Tibial nerve (tissue), 4 donors: ENCODE data around the gene CSNK2B. TPM values are rescaled to one million over a fixed set of nuclear protein-coding genes. Genes with fewer than 3 reads are reported as not detected.

Source experiments
- DNase-seq, 2 donors: peaks; one replicate each; pipeline ENCODE4 v3.0.0-alpha.2; 2019; ENCODE audit warnings: low spot score in 2 of 2
- H3K27ac ChIP-seq, 4 donors: fragments of 200-600 bp; sonication (generic) in 3 of 4; one replicate each; pipeline ENCODE4 v1.5.1; 2017 to 2019; ENCODE audit warnings: mild to moderate bottlenecking in 1 of 4
- H3K27me3 ChIP-seq, 2 donors: fragments of 200-600 bp; sonication (generic) in 1 of 2; one replicate each; pipeline versions ENCODE4 v1.5.1 to v1.6.0; 2017 to 2019
- H3K36me3 ChIP-seq, 3 donors: fragments of 200-600 bp; sonication (generic); one replicate each; pipeline ENCODE4 v1.5.1; 2018 to 2019
- H3K4me1 ChIP-seq, 4 donors: fragments of 200-600 bp; sonication (generic) in 3 of 4; one replicate each; pipeline ENCODE4 v1.5.1; 2017 to 2019
- H3K4me3 ChIP-seq, 4 donors: fragments of 200-600 bp; sonication (generic) in 3 of 4; one replicate each; pipeline ENCODE4 v1.5.1; 2017 to 2019; ENCODE audit warnings: mild to moderate bottlenecking in 1 of 4, moderate library complexity in 1 of 4
- H3K9me3 ChIP-seq, 4 donors: fragments of 200-600 bp; sonication (generic) in 3 of 4; one replicate each; pipeline ENCODE4 v1.5.1; 2017 to 2019
- EP300 ChIP-seq, 2 donors: sonication (generic); formaldehyde crosslinking; IDR thresholded peaks; one replicate each; pipeline ENCODE4 v1.6.1; 2017; ENCODE audit warnings: antibody characterized with exemption in 2 of 2, mild to moderate bottlenecking in 1 of 2
- POLR2A ChIP-seq, 2 donors: fragments of 450-650 bp; IDR thresholded peaks; one replicate each; pipeline ENCODE4 v1.6.1; 2017; ENCODE audit warnings: antibody characterized with exemption in 2 of 2, mild to moderate bottlenecking in 2 of 2, moderate library complexity in 2 of 2
- WGBS, 2 donors: methylation state at CpG; one replicate each; pipeline ENCODE4 v1.1.5; 2018; 5-methylcytosine and 5-hydroxymethylcytosine counted together
- total RNA-seq, 4 donors: library from RNA; depleted of rRNA; stranded (reverse); fragments of >200 nt; gene quantifications; one replicate each; pipeline ENCODE4 v1.1.0, GENCODE V29; 2016
- TF ChIP-seq, protein P1 (sequence below), 5 experiments: fragments of 200-600 bp in 3 of 5; fragments of 450-650 bp in 2 of 5; sonication (generic) in 3 of 5; IDR thresholded peaks; one replicate each; pipeline ENCODE4 v1.5.1; 2016 to 2019; ENCODE audit warnings: antibody characterized with exemption in 5 of 5, mild to moderate bottlenecking in 3 of 5, moderate library complexity in 2 of 5

The CSNK2B gene
- total RNA-seq, 4 donors from 2014 or later, result 183 to 207 (median 188) TPM

DNA sequence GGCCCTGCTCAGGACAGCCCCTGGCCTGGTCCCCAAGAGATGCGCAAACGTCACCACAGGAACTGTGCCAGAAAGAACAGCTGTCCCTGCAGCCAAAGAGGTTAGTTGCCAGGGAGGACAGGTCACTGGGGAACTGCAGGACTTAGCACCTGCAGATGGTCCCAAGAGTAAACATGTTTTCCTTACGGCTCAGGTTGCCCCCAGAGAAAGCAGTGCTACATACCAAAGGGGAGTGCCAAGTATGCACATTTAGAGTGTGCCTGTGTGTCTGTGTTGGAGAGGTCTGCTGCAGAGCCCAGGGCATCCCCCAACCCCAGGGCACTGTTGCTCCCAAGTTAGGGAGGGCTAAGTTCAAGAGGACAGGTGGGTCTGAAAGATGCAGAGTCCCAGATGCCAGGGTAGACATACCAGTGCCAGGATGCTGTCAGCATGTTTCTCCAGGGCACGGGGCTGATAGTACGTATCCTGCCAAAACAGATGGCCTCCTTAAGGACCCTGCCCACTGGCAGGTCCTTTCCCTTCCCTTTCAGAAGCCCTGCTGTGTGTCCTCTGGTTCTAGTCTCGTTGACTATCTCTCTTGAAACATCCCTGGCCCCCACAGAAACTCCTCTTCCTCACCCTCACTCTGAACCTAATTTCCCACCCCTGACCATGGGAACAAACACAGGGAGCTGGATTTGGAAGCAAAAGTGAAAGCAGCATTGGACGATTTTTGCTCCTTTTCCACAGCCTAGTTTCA is 36.0 kb downstream of the CSNK2B start:
- Histone ChIP-seq H3K27ac (peak overlapping the region; percentile 89 to 98 (median 96)), H3K4me3 (peak overlapping the region; percentile 61 to 92 (median 76)), H3K9me3 (no peaks in the 10 kb centered on the region), H3K36me3 (peaks cover 0 to 33% (median 0%) of the 10 kb centered on the region in 3 donors), H3K4me1 (peaks cover 0 to 38% (median 16%) of the 10 kb centered on the region in 4 donors), H3K27me3 (no peaks in the 10 kb centered on the region)
- 14 to 21% methylated on average over 7 of the region's 7 CpGs for WGBS, 2 donors
- no peak for TF ChIP-seq EP300 (IDR thresholded peaks at IDR 0.05)
- TF ChIP-seq, protein P1, sequence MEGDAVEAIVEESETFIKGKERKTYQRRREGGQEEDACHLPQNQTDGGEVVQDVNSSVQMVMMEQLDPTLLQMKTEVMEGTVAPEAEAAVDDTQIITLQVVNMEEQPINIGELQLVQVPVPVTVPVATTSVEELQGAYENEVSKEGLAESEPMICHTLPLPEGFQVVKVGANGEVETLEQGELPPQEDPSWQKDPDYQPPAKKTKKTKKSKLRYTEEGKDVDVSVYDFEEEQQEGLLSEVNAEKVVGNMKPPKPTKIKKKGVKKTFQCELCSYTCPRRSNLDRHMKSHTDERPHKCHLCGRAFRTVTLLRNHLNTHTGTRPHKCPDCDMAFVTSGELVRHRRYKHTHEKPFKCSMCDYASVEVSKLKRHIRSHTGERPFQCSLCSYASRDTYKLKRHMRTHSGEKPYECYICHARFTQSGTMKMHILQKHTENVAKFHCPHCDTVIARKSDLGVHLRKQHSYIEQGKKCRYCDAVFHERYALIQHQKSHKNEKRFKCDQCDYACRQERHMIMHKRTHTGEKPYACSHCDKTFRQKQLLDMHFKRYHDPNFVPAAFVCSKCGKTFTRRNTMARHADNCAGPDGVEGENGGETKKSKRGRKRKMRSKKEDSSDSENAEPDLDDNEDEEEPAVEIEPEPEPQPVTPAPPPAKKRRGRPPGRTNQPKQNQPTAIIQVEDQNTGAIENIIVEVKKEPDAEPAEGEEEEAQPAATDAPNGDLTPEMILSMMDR (IDR thresholded peaks at IDR 0.05), result no peak
- TF ChIP-seq POLR2A (IDR thresholded peaks at IDR 0.05), result no peak
- no peak for DNase-seq

DNA sequence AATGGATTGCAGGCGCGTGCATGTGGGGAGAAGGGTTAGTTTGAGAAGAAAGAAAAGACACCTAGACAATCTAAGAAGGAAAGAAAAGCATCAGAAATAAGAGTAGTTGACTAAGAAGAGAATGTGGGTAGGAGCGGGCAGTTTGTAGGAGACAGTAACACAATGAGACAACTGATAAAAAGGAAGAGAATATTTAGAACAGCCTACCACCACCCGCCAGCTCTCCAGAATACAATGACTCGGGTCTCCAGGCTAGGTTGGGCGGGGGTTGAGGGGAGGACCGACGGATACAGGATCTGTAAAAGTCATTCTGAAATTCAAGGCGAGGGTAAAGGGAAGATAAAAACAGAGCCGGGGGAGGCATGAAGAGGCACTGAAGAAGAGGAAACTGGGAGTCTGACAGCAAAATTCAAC is 36.5 kb downstream of the CSNK2B start:
- Histone ChIP-seq H3K27me3 (no peaks in the 10 kb centered on the region), H3K4me1 (peaks cover 0 to 38% (median 16%) of the 10 kb centered on the region in 4 donors), H3K9me3 (no peaks in the 10 kb centered on the region), H3K4me3 (peak overlapping the region; percentile 61 to 92 (median 76)), H3K36me3 (peaks cover 0 to 28% (median 0%) of the 10 kb centered on the region in 3 donors), H3K27ac (peak overlapping the region; percentile 89 to 98 (median 96))
- TF ChIP-seq, protein P1 (IDR thresholded peaks at IDR 0.05), result no peak
- no peak for TF ChIP-seq POLR2A (IDR thresholded peaks at IDR 0.05)
- TF ChIP-seq EP300 (IDR thresholded peaks at IDR 0.05), result no peak
- WGBS, 2 donors, result 1% methylated on average over 10 of the region's 10 CpGs
- no peak for DNase-seq

DNA sequence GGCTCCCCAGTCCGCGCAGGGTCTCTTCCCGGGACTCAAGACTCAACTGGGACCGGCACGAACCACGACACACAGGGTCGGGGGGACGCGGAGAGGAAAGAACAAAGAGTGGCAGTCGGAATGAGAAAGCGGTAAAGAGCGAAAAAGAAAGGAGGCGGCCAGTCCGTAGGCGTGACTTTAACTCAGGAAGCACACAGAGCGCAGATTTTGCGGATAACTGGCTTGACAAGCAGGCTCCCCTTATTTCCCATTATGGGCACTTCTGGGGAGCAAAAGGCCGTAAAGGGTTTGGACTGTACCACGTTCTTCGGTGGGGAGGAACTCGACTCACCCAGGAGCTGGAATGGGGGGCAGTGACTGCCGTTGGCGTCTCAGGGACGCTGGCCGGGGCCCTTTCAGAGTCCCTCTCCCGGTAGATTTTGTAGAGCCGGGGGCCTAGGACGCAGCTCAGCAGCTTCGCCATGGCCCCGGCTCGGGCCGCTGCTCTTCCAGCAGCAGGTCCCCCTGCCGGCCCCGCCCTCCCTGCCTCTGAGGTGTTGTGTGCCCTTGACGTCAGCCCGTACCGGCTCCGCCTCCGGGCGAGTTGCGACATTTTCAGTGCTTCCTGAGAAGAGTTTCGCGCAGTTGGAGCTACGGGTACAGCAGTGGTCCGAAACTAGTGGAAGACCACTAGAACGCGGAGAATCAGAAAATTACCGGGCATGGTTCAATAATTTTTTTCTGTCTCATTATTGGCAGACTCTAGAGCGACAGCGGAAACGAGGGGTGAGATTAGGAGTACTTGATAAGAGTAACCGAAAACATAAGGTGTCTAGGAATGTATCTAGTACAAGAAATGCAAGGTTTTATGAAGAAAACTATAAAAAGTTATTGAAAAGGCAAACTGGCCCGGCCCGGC is 37.2 kb downstream of the CSNK2B start, which contains the start of gene ABHD16A:
ABHD16A (minus strand) TSS at position 506 of the 898 bp plus-strand sequence; CDS start at position 463, 43 bp downstream.
- Histone ChIP-seq H3K27ac (peak within 1 kb of the TSS; percentile 89 to 98 (median 96)), H3K4me1 (peaks cover 0 to 38% (median 16%) of the 10 kb centered on the region in 4 donors), H3K4me3 (peak within 1 kb of the TSS; percentile 61 to 92 (median 76)), H3K36me3 (peaks cover 0 to 21% (median 0%) of the 10 kb centered on the region in 3 donors), H3K9me3 (no peaks in the 10 kb centered on the region), H3K27me3 (no peaks in the 10 kb centered on the region)
- 1% methylated on average over 54 of the region's 54 CpGs for WGBS, 2 donors
- peak; percentile 99 for DNase-seq
- TF ChIP-seq EP300 (IDR thresholded peaks at IDR 0.05), result peak; percentile 97 to 100
- TF ChIP-seq POLR2A (IDR thresholded peaks at IDR 0.05), result peak; percentile 95 to 100
- TF ChIP-seq, protein P1 (IDR thresholded peaks at IDR 0.05), result peak in 2 of 5 experiments; percentile 54 to 64

DNA sequence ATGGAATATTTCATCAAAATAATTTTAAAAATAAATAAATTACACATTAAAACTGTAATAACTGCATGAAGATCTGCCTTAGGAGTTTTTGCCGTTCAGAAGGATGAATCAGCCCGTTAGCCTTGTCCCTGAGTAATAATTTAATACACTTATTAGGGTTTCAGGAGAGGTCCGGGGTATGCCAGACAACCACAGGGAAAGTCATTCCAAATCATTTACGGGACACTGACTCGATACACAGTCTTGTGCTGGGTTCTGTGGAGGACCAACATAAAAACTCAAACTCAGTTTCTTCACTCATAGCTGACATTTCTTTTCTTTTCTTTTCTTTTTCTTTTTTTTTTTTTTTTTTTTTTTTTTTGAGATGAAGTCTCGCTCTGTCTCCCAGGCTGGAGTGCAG is 40.1 kb downstream of the CSNK2B start:
- H3K27ac ChIP-seq, result no peak overlapping the region
- WGBS, 2 donors, result 89 to 90% methylated on average over 6 of the region's 6 CpGs
- no peaks in the 10 kb centered on the region for H3K27me3 ChIP-seq
- H3K4me1 ChIP-seq, result peaks cover 0 to 24% (median 15%) of the 10 kb centered on the region in 4 donors
- TF ChIP-seq POLR2A (IDR thresholded peaks at IDR 0.05) (no peak), EP300 (IDR thresholded peaks at IDR 0.05) (no peak)
- TF ChIP-seq, protein P1 (IDR thresholded peaks at IDR 0.05), result no peak
- H3K4me3 ChIP-seq, result no peak overlapping the region
- H3K9me3 ChIP-seq, result no peaks in the 10 kb centered on the region
- H3K36me3 ChIP-seq, result no peaks in the 10 kb centered on the region
- DNase-seq, result no peak
